Common myeloid progenitor, CD34-positive (primary cell): ENCODE data around the gene TADA2B.

Source experiments
- CTCF ChIA-PET: fragments of 350-600 bp; sonication (Branson Sonifier 250); formaldehyde crosslinking; loops from one replicate; lab custom pipeline; 2021; ENCODE audit warnings: antibody characterized with exemption; lab: Charles Lee
- POLR2A ChIA-PET: fragments of 350-600 bp; sonication (Branson Sonifier 250); formaldehyde crosslinking; loops from one replicate; lab custom pipeline; 2021; ENCODE audit warnings: antibody characterized with exemption; lab: Charles Lee
- DNase-seq, 3 donors: peaks; one replicate each; pipeline versions ENCODE4 v3.0.0 to v3.0.0-alpha.2; 2013
- H3K27ac ChIP-seq, 2 experiments: 1 replicate in 1 of 2; 2 replicates in 1 of 2; pipeline ENCODE4 v1.7.0; 2013; ENCODE audit warnings: inconsistent platforms in 2 of 2, low read length in 2 of 2, mild to moderate bottlenecking in 2 of 2, low read depth in 1 of 2, moderate library complexity in 1 of 2; ENCODE audit not compliant: severe bottlenecking in 2 of 2, insufficient read depth in 1 of 2, poor library complexity in 1 of 2
- H3K27me3 ChIP-seq, 5 experiments: replicated peaks in 2 of 5; 1 replicate in 3 of 5; 2 replicates in 2 of 5; pipeline versions ENCODE4 v1.6.1 to v1.7.0; 2013; ENCODE audit warnings: low read length in 4 of 5, mild to moderate bottlenecking in 2 of 5, moderate library complexity in 2 of 5, inconsistent platforms in 1 of 5; ENCODE audit not compliant: insufficient read depth in 5 of 5, control insufficient read depth in 4 of 5
- H3K36me3 ChIP-seq, 4 experiments: 1 replicate in 2 of 4; 2 replicates in 2 of 4; pipeline versions ENCODE4 v1.6.1 to v1.7.0; 2013; ENCODE audit warnings: low read length in 3 of 4, control low read depth in 1 of 4, mild to moderate bottlenecking in 1 of 4; ENCODE audit not compliant: control insufficient read depth in 4 of 4, insufficient read depth in 4 of 4
- H3K4me1 ChIP-seq, 4 experiments: 1 replicate in 3 of 4; 2 replicates in 1 of 4; pipeline versions ENCODE4 v1.6.1 to v1.7.1; 2013; ENCODE audit warnings: low read length in 3 of 4, mild to moderate bottlenecking in 3 of 4, control low read depth in 1 of 4, inconsistent platforms in 1 of 4, moderate library complexity in 1 of 4; ENCODE audit not compliant: control insufficient read depth in 4 of 4, insufficient read depth in 4 of 4; ENCODE audit errors: control extremely low read depth in 1 of 4
- H3K4me3 ChIP-seq, 7 experiments: 1 replicate in 4 of 7; 2 replicates in 3 of 7; pipeline versions ENCODE4 v1.5.1 to v1.7.0; 2013; ENCODE audit warnings: mild to moderate bottlenecking in 7 of 7, low read length in 6 of 7, moderate library complexity in 6 of 7, inconsistent platforms in 2 of 7, low read depth in 2 of 7, control low read depth in 1 of 7; ENCODE audit not compliant: insufficient read depth in 4 of 7, control insufficient read depth in 1 of 7; ENCODE audit errors: extremely low read depth in 1 of 7
- H3K9me3 ChIP-seq, 5 experiments: 1 replicate in 4 of 5; 2 replicates in 1 of 5; pipeline versions ENCODE4 v1.6.1 to v1.7.1; 2013; ENCODE audit warnings: low read length in 4 of 5, mild to moderate bottlenecking in 2 of 5, inconsistent platforms in 1 of 5, low read depth in 1 of 5, moderate library complexity in 1 of 5; ENCODE audit not compliant: control insufficient read depth in 4 of 5, insufficient read depth in 2 of 5; ENCODE audit errors: control extremely low read depth in 1 of 5
- WGBS: methylation state at CpG from one replicate; pipeline ENCODE4 v1.1.5; 2013; ENCODE audit not compliant: insufficient coverage; 5-methylcytosine and 5-hydroxymethylcytosine counted together

The TADA2B gene

GRCh38 chr4:7063362-7063761, 20.2 kb downstream of the TADA2B start:
- Histone ChIP-seq H3K9me3 (no peaks in the 10 kb centered on the region), H3K36me3 (peaks cover 9 to 54% (median 44%) of the 10 kb centered on the region in 4 experiments), H3K4me1 (peaks cover 5 to 22% (median 17%) of the 10 kb centered on the region in 4 experiments), H3K27ac (no peak overlapping the region), H3K27me3 (peaks cover 0 to 43% (median 7%) of the 10 kb centered on the region in 5 experiments), H3K4me3 (no peak overlapping the region)
- ChIA-PET POLR2A (no interaction called here), CTCF (interaction anchor here (1.3 to 2.4 kb wide), 4 partner anchors 9 to 22 kb away, joined by 3 to 7 read pairs (median 6); no protein-coding TSS in a partner anchor)
- no peak for DNase-seq
- WGBS, result 100% methylated on average over 3 of the region's 4 CpGs

- H3K9me3 ChIP-seq, result no peaks in the 10 kb centered on the region
- no peak overlapping the region for H3K27ac ChIP-seq
- ChIA-PET POLR2A (no interaction called here), CTCF (interaction anchor here (1.0 to 9.2 kb wide), 6 partner anchors 11 to 92 kb away, joined by 3 to 113 read pairs (median 8); partner anchors contain the start of gene TADA2B)
- peaks cover 9 to 33% (median 28%) of the 10 kb centered on the region in 4 experiments for H3K36me3 ChIP-seq
- H3K4me3 ChIP-seq, result no peak overlapping the region
- peaks cover 8 to 31% (median 28%) of the 10 kb centered on the region in 4 experiments for H3K4me1 ChIP-seq
- no peak for DNase-seq
- WGBS, result over 99% methylated on average over 10 of the region's 11 CpGs
- H3K27me3 ChIP-seq, result peaks cover 0 to 38% (median 7%) of the 10 kb centered on the region in 5 experiments
These were observed 22.8 kb downstream of the TADA2B start for GRCh38 chr4:7066006-7066405.

- no peak for DNase-seq
- CTCF ChIA-PET, result interaction anchor here (1.0 to 9.2 kb wide), 6 partner anchors 11 to 93 kb away, joined by 3 to 113 read pairs (median 8); partner anchors contain the start of gene TADA2B
- H3K4me1 ChIP-seq, result peaks cover 8 to 31% (median 28%) of the 10 kb centered on the region in 4 experiments
- no peak overlapping the region for H3K27ac ChIP-seq
- H3K27me3 ChIP-seq, result peaks cover 0 to 41% (median 10%) of the 10 kb centered on the region in 5 experiments
- WGBS, result 97% methylated on average over 3 of the region's 4 CpGs
- POLR2A ChIA-PET, result no interaction called here
- peaks cover 8 to 28% (median 23%) of the 10 kb centered on the region in 4 experiments for H3K36me3 ChIP-seq
- no peaks in the 10 kb centered on the region for H3K9me3 ChIP-seq
- H3K4me3 ChIP-seq, result peak overlapping the region in 2 of 7 experiments; percentile 83 to 86
These were observed 23.3 kb downstream of the TADA2B start for GRCh38 chr4:7066493-7066892.

- POLR2A ChIA-PET, result no interaction called here
- CTCF ChIA-PET, result interaction anchor here (0.9 to 9.2 kb wide), 6 partner anchors 12 to 175 kb away, joined by 3 to 113 read pairs (median 25); partner anchors contain the start of gene TADA2B
- H3K4me1 ChIP-seq, result peaks cover 8 to 31% (median 28%) of the 10 kb centered on the region in 4 experiments
- no peaks in the 10 kb centered on the region for H3K9me3 ChIP-seq
- DNase-seq, result peak in 1 of 3 donors; percentile 51
- WGBS, result 34% methylated on average over 5 of the region's 13 CpGs
- peaks cover 5 to 22% (median 17%) of the 10 kb centered on the region in 4 experiments for H3K36me3 ChIP-seq
- H3K4me3 ChIP-seq, result peak overlapping the region in 6 of 7 experiments; percentile 4 to 86 (median 80)
- H3K27me3 ChIP-seq, result peaks cover 0 to 41% (median 10%) of the 10 kb centered on the region in 5 experiments
- H3K27ac ChIP-seq, result peak overlapping the region in 1 of 2 experiments; percentile 49
These were observed 23.9 kb downstream of the TADA2B start for GRCh38 chr4:7067126-7067451.

- ChIA-PET POLR2A (no interaction called here), CTCF (interaction anchor here (0.9 to 9.2 kb wide), 7 partner anchors 12 to 448 kb away, joined by 3 to 113 read pairs (median 11); partner anchors contain the start of gene TADA2B)
- Histone ChIP-seq H3K4me1 (peaks cover 8 to 31% (median 28%) of the 10 kb centered on the region in 4 experiments), H3K36me3 (peaks cover 5 to 19% (median 15%) of the 10 kb centered on the region in 4 experiments), H3K9me3 (no peaks in the 10 kb centered on the region), H3K4me3 (peak within 1 kb of the TSS; percentile 64 to 86 (median 77)), H3K27ac (peak within 1 kb of the TSS in 1 of 2 experiments; percentile 57), H3K27me3 (peaks cover 0 to 46% (median 12%) of the 10 kb centered on the region in 5 experiments)
- peak; percentile 98 to 99 (median 99) for DNase-seq
- WGBS, result 0% methylated on average over 62 of the region's 81 CpGs
These were observed 24.5 kb downstream of the TADA2B start, which contains the start of gene GRPEL1 for GRCh38 chr4:7067452-7068278. Gene GRPEL1 (minus strand): TSS chr4:7068064. CDS start chr4:7068032, 32 bp downstream.

- whole genome bisulfite sequencing, result under 1% methylated on average over 41 of the region's 50 CpGs
- ChIA-PET POLR2A (no interaction called here), CTCF (interaction anchor here (0.9 to 9.2 kb wide), 7 partner anchors 14 to 449 kb away, joined by 3 to 113 read pairs (median 5); partner anchors contain the start of gene TADA2B)
- Histone ChIP-seq H3K4me1 (peaks cover 8 to 31% (median 28%) of the 10 kb centered on the region in 4 experiments), H3K9me3 (no peaks in the 10 kb centered on the region), H3K27me3 (peaks cover 0 to 48% (median 10%) of the 10 kb centered on the region in 5 experiments), H3K27ac (peak overlapping the region in 1 of 2 experiments; percentile 57), H3K36me3 (peaks cover 5 to 12% (median 9%) of the 10 kb centered on the region in 4 experiments), H3K4me3 (peak overlapping the region; percentile 64 to 86 (median 77))
- no peak for DNase-seq
These were observed 25.2 kb downstream of the TADA2B start for GRCh38 chr4:7068279-7068842.
